K562 (cell line): Measurements from ENCODE around the gene MIEF1.

ENCODE experiments used
- FOXP4 ChIP-seq: sonication (generic); formaldehyde crosslinking; IDR thresholded peaks from 2 replicates; pipeline ENCODE4 v1.8.0; 2022; ENCODE audit warnings: mild to moderate bottlenecking, missing genetic modification reagents, borderline replicate concordance
- HMGXB4 ChIP-seq: sonication (generic); formaldehyde crosslinking; IDR thresholded peaks from 2 replicates; pipeline ENCODE4 v1.8.1; 2023; ENCODE audit warnings: mild to moderate bottlenecking, missing genetic modification reagents
- MEF2A ChIP-seq: IDR thresholded peaks from 2 replicates; pipeline ENCODE4 v1.6.1; 2011; ENCODE audit warnings: low read depth, mild to moderate bottlenecking, low read length, moderate library complexity; ENCODE audit not compliant: control insufficient read depth
- POLR2AphosphoS5 ChIP-seq: IDR thresholded peaks from 2 replicates; pipeline ENCODE4 v1.6.1; 2011; ENCODE audit warnings: mild to moderate bottlenecking, low read depth, low read length, moderate library complexity; ENCODE audit not compliant: control insufficient read depth, insufficient read depth
- RAD21 ChIP-seq, 2 experiments: fragments of 250-450 bp in 1 of 2; fragments of 450-650 bp in 1 of 2; sonication (Bioruptor Pico) in 1 of 2; formaldehyde crosslinking in 1 of 2; IDR thresholded peaks in 1 of 2; conservative IDR thresholded peaks in 1 of 2; 2 replicates each; pipeline versions ENCODE4 v1.4.0 to v1.8.0; 2020 to 2022; ENCODE audit warnings: mild to moderate bottlenecking in 2 of 2, moderate library complexity in 1 of 2
- TARDBP ChIP-seq: fragments of 450-650 bp; IDR thresholded peaks from 2 replicates; pipeline ENCODE4 v1.6.1; 2016
- U2AF1 ChIP-seq: fragments of 200-400 bp; formaldehyde crosslinking; optimal IDR thresholded peaks from 2 replicates; pipeline ENCODE3; 2017; ENCODE audit warnings: mild to moderate bottlenecking, low read depth, low read length, moderate library complexity
- TF ChIP-seq, protein P1 (sequence below), 3 experiments: IDR thresholded peaks in 2 of 3; conservative IDR thresholded peaks in 1 of 3; 2 replicates each; pipeline ENCODE4 v1.5.1; 2011 to 2012; ENCODE audit warnings: low read length in 3 of 3, mild to moderate bottlenecking in 3 of 3, control low read depth in 2 of 3, improper control_type of control experiment in 1 of 3, inconsistent platforms in 1 of 3, low read depth in 1 of 3, mixed read lengths in 1 of 3, moderate library complexity in 1 of 3; ENCODE audit not compliant: insufficient read depth in 2 of 3
- TF ChIP-seq, protein P2 (sequence below), 2 experiments: fragments of 450-650 bp; formaldehyde crosslinking in 1 of 2; IDR thresholded peaks; 2 replicates each; pipeline versions ENCODE4 v1.4.0 to v1.6.1; 2014 to 2020; ENCODE audit warnings: mild to moderate bottlenecking in 2 of 2, borderline replicate concordance in 1 of 2, low read depth in 1 of 2

DNA sequence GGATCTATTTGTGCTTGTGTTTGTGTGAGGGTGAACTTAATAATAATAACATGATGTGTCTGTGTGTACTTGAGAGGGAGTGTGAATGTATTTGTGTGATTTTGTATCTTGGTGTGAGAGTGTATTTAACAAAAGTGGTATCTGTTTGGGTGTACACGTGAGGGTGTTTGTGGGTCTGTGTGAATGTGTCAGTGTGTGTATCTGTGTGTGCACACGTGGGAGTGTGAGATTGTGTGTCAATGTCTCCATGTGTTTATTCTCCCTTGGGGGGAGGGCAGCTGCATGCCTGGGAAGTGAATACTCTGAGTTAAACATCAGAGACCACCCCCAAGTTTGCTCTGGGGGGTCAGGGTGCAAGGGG, 45.5 kb downstream of the MIEF1 start:
- TF ChIP-seq POLR2AphosphoS5 (no peak), TARDBP (no peak), MEF2A (no peak), RAD21 (CRISPR knock-in tag; conservative IDR thresholded peaks at IDR 0.05 in 1 of 2, IDR thresholded peaks at IDR 0.05 in 1 of 2) (no peak), FOXP4 (CRISPR knock-in tag) (no peak), U2AF1 (no peak), HMGXB4 (CRISPR knock-in tag) (no peak)
- TF ChIP-seq, protein P1, sequence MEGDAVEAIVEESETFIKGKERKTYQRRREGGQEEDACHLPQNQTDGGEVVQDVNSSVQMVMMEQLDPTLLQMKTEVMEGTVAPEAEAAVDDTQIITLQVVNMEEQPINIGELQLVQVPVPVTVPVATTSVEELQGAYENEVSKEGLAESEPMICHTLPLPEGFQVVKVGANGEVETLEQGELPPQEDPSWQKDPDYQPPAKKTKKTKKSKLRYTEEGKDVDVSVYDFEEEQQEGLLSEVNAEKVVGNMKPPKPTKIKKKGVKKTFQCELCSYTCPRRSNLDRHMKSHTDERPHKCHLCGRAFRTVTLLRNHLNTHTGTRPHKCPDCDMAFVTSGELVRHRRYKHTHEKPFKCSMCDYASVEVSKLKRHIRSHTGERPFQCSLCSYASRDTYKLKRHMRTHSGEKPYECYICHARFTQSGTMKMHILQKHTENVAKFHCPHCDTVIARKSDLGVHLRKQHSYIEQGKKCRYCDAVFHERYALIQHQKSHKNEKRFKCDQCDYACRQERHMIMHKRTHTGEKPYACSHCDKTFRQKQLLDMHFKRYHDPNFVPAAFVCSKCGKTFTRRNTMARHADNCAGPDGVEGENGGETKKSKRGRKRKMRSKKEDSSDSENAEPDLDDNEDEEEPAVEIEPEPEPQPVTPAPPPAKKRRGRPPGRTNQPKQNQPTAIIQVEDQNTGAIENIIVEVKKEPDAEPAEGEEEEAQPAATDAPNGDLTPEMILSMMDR (IDR thresholded peaks at IDR 0.05 in 2 of 3, conservative IDR thresholded peaks at IDR 0.05 in 1 of 3; ENCODE audit: insufficient read depth in 2 of 3, low read depth in 1 of 3, low read length in 3 of 3) = no peak
- TF ChIP-seq, protein P2, sequence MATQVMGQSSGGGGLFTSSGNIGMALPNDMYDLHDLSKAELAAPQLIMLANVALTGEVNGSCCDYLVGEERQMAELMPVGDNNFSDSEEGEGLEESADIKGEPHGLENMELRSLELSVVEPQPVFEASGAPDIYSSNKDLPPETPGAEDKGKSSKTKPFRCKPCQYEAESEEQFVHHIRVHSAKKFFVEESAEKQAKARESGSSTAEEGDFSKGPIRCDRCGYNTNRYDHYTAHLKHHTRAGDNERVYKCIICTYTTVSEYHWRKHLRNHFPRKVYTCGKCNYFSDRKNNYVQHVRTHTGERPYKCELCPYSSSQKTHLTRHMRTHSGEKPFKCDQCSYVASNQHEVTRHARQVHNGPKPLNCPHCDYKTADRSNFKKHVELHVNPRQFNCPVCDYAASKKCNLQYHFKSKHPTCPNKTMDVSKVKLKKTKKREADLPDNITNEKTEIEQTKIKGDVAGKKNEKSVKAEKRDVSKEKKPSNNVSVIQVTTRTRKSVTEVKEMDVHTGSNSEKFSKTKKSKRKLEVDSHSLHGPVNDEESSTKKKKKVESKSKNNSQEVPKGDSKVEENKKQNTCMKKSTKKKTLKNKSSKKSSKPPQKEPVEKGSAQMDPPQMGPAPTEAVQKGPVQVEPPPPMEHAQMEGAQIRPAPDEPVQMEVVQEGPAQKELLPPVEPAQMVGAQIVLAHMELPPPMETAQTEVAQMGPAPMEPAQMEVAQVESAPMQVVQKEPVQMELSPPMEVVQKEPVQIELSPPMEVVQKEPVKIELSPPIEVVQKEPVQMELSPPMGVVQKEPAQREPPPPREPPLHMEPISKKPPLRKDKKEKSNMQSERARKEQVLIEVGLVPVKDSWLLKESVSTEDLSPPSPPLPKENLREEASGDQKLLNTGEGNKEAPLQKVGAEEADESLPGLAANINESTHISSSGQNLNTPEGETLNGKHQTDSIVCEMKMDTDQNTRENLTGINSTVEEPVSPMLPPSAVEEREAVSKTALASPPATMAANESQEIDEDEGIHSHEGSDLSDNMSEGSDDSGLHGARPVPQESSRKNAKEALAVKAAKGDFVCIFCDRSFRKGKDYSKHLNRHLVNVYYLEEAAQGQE (IDR thresholded peaks at IDR 0.05; ENCODE audit: borderline replicate concordance) = no peak
- TF ChIP-seq, protein P2 (CRISPR knock-in tag; IDR thresholded peaks at IDR 0.05; ENCODE audit: low read depth) = no peak
